Breast epithelium (tissue), 3 donors: Measurements from ENCODE around the gene ZNF575.

Experiments used
- POLR2AphosphoS5 ChIP-seq, 3 donors: sonication (generic); formaldehyde crosslinking; IDR thresholded peaks; one replicate each; pipeline ENCODE4 v1.6.1; 2017; ENCODE audit warnings: antibody characterized with exemption in 3 of 3
- TF ChIP-seq, protein P1 (sequence below), 3 donors: fragments of 450-650 bp; IDR thresholded peaks; one replicate each; pipeline ENCODE4 v1.5.1; 2016 to 2017; ENCODE audit warnings: antibody characterized with exemption in 3 of 3, mild to moderate bottlenecking in 3 of 3, moderate library complexity in 3 of 3

DNA sequence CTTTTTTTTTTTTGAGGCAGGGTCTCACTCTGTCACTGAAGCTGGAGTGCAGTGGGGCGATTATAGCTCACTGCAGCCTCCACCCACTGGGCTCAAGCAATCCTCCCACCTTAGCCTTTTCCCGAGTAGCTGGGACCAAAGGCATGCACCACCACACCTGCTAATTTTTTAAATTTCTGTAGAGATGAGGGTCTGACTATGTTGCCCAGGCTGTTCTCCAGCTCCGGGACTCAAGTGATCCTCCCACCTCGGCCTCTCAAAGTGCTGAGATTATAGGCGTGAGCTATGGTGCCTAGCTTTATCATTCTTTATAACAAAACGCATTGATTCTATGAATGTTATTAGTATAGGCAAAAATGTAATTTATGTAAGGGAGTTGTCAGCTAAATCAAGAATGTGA lies 49.7 kb upstream of the ZNF575 start:
- TF ChIP-seq, protein P1, sequence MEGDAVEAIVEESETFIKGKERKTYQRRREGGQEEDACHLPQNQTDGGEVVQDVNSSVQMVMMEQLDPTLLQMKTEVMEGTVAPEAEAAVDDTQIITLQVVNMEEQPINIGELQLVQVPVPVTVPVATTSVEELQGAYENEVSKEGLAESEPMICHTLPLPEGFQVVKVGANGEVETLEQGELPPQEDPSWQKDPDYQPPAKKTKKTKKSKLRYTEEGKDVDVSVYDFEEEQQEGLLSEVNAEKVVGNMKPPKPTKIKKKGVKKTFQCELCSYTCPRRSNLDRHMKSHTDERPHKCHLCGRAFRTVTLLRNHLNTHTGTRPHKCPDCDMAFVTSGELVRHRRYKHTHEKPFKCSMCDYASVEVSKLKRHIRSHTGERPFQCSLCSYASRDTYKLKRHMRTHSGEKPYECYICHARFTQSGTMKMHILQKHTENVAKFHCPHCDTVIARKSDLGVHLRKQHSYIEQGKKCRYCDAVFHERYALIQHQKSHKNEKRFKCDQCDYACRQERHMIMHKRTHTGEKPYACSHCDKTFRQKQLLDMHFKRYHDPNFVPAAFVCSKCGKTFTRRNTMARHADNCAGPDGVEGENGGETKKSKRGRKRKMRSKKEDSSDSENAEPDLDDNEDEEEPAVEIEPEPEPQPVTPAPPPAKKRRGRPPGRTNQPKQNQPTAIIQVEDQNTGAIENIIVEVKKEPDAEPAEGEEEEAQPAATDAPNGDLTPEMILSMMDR (IDR thresholded peaks at IDR 0.05), result no peak
- TF ChIP-seq POLR2AphosphoS5 (IDR thresholded peaks at IDR 0.05), result no peak
